Activated CD4-positive, alpha-beta T cell treated with anti-CD3 and anti-CD28 coated beads, Interleukin-2, amount 50 U/mL, for 16 hours (primary cell): ENCODE results near the gene AKT1.
"Not testable (repeated sequence)": the region's sequence is repeated elsewhere in the genome, so short reads cannot be mapped to it uniquely, and the experiment has no call there.

Source experiments
- DNase-seq: peaks from one replicate; pipeline ENCODE4 v3.0.0-alpha.2; 2020

AKT1 gene

DNA sequence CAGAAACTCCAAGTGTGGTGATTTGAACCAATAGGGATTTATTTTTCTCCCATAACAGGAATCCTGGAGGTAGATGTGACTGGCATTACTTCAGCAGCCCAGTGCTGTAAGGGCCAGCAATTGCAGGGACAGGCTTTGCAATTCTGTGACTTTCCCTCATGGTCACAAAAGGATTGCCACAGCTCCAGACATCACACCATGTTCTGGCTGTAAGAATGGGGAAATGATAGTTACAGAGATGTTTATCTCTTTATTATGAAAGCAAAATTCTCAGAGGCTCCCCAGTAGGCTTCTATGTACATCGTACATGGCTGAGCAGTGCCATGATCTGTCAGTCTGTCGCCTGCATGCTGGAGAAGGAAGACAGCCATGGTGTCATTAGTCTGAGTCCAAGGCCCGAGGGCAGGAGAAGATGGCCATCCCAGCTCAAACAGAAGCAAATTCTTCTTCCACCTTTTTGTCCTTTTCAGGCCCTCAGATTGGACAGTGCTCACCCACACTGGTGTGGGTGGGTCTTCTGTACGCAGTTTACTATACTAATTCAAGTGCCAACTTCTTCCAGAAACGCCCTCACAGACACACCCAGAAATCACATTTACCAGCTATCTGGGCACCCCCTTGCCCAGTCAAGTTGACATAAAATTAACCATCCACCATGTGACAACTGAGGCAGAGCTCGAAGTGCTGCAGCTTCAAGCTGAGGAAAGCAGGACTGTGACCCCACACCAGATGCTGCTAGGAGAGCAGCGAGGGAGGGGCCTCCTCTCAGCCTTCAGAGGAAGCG is 22.6 kb upstream of the AKT1 start:
- no peak for DNase-seq

DNA sequence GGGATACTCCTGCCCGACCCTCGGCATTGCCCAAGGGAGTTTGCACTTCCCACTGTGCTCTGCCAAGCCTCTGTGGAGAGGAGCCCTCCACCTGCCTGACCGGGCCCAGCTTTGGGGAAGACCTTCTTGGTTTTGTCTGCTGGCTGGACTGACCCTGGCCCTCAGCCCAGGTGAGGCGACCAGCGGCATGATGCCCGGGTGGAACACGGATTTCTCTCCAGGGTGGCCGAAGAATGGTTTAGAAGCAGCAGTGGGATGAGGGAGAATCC is 21.0 kb upstream of the AKT1 start:
- no peak for DNase-seq

DNA sequence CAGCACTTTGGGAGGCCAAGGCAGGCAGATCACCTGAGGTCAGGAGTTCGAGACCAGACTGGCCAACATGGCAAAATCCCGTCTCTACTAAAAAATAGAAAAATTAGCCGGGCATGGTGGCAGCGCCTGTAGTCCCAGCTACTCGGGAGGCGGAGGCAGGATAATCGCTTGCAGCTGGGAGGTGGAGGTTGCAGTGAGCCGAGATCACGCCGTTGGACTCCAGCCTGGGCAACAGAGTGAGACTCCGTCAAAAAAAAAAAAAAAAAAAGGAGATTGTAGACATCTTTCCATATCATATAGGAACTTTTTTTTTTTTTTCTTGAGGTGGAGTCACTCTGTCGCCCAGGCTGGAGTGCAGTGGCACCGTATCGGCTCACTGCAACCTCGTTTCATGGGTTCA is 19.2 kb upstream of the AKT1 start:
- not testable (repeated sequence) for DNase-seq

DNA sequence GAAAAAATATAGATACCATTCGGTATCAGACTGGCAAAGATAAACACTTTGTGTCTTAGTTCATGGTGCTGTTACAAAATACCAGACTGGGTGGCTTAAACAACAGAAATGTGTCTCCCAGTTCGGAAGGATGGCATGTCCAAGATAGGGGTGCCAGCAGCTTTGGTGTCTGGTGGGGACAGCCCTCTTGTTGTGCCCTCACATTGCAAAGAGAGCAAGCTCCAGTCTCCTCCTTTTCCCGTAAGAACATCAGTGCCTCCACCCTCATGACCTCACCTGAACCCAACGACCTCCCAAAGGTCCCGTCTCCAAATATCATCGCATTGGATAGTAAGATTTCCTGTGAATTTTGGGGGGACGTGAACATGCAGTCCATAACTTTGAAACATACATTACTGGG is 17.7 kb upstream of the AKT1 start:
- DNase-seq, result no peak

DNA sequence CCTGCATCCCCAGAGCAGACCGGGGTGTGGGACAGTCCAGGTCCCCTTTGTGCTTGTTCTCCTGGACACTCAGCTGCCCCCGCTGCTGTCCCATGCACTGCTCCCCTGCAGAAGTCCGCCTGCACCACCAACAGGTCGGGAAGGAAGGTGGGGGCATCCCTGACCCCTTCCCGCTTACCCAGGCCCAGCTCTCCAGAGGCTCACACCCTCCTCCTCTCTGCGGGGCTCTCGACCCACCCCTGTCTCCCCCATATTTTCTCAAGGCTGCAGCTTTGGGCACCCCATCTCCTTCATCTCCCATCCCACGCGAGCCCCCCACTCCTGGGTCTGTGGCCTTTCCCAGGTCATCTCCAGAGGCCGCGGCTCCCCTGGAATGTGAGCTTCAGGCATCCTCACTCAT is 14.8 kb upstream of the AKT1 start:
- DNase-seq, result no peak

DNA sequence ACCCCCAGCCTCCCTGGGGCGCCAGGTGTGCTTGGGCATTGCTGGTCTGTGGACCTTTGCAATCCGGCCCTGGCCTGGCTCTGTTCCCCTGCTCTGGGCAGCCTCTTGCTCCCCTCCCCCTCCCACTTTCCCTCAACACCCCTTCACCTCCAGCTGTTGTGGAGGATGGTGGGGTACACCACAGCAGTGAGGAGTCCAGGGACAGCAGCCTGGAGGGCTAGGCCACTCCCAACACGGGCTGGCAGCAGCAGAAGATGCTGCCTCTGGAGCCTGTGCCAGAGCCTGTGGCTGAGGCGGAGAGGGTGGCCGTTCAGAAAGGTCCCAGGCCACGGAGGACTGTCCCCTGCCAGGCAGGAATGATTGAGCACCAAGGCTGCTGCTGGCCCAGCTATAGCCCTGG is 12.9 kb upstream of the AKT1 start:
- DNase-seq, result no peak

DNA sequence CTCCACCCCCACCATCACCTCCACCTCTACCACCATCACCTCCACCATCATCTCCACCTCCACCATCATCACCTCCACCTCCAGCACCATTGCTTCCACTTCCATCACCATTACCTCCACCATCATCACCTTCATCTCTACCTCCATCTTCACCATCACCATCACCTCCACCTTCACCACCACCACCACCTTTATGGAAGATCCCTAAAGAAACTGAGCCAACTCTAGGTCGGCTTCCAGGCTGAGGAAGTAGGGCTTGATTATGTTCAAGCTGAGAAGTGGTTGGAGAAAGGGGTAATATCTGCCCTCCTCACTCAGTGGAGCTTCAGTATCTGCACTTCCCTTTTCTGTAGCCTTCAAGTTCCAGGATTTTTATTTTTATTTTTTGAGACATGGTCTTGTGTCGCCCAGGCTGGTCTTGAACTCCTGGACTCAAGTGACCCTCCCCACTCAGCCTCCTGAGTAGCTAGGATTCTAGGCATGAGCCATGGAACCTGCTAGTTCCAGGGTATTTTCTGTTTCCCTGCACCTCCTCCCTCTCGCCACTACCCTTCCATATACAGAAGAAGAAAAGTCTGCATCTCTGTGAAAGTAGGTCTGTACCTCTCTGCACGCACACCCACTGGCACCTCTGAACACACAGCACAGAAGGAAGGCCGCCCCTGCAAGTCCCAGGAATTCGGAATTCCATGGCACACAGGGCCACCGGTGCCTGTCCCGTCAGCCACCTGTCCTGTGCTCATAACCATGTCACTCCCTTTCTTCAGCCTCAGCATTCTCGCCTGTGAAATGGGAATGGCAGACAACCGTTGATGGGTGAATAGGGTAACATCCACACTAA is 11.3 kb upstream of the AKT1 start:
- no peak for DNase-seq

DNA sequence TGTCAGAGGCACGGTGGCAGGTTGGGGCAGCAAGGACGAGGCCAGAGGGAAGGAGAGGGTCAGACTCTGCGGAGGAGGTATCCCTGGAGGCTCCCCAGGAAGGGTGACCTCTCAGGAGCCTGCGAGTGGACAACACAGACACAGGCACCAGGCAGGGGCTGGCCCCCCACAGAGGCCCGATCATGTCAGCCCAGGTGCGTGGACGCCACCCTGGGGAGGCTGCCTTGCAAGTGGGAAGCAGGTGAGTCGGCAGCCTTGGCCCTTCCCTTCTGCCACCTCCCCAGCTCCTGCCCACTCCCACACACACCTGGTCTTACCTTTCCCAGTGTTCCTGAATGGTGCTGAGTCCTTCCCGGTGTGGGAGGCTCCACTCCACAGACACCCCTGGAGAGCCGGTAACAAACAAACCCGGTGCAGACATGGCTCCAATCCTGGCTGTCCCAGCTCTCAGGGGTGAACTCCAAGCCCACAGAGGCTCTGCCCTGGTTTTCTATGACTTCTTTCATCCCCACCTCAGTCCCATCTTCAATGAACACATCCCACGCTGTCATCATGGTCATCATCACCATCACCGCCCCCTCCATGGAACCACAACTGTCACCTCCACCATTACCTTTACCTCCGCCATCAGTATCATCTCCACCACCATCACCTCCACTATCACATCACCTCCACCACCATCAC is 10.5 kb upstream of the AKT1 start:
- no peak for DNase-seq

DNA sequence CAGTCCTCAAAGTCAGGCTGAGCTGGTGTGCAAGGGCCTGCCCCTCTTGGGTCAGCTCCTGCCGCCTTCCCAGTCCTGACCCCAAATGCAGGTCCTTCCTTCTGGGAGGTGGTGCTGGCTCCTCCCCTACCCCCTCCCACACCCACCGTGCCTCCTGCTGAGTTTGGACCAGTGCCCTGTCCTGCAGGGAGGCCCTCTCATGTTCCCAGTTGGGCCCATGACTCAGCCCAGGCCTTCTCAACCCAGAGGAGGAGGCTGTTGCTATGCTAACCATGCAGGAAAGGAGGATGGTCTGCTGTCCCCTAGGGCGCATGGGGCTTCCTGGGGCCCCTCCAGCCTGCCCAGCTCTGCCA is 9.8 kb upstream of the AKT1 start:
- DNase-seq, result no peak

DNA sequence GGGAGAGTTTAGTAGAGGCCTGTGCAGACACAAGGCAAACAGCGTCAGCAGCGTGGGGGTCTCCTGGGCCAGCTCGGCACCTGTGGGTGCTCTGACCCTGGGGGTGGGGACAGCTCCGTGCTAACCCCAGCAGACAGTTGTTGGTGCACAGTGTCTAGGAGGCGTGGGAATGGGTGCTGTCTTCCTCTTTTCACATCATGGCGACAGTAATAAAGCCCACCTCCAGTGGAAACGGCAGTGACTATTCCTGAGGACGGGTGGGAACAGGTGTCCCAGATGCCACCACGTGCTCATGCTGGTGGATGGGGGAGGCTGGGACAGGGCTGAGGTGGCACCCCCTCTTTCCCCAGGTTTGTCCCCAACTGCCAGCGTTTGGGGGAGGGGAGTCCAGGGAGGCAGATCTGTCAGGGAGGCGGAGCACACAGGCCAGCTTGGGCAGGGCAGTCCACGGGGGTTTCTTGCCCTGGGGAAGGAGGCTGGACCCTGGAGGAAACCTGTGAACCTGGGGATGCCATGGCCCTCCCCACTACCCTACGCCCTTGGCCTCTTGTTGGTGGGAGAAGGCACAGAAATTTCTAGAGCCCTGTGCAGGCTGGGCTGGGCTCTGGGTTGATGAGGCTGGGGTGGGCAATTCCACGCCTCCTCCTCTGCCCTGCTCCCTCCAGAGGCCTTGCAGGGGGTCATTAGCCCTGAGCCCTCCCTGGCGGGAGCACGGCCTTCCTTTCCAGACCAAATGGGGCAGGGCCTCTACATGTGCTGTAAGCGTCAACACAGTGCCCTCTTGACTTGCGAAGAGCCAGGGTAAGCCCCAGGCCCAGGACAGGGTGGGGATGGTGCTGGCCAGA is 9.2 kb upstream of the AKT1 start:
- DNase-seq, result no peak

DNA sequence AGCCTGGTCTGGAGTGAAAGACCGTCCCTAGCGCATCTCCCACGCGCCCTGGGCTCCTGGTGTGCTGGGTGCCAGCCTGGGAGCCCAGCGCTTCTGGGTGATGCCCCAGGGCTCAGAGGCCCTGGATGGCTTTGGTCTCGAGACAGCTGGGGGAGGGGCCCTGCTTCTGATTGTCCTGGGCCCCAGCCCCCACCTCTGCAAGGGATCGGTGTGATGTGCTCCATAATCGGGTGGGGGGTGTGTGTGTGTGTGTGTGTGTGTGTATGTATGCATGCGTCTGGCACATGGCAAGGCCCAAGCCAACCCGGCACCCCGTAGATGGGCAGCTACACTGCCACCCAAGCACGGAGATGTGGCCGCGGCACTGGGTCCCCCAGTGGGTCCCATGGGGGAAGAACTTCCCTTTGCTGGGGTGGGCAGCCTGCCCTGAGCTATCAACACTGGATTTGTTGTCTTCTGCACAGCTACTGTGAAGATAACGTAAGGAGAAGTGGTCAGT is 8.4 kb upstream of the AKT1 start:
- no peak for DNase-seq

DNA sequence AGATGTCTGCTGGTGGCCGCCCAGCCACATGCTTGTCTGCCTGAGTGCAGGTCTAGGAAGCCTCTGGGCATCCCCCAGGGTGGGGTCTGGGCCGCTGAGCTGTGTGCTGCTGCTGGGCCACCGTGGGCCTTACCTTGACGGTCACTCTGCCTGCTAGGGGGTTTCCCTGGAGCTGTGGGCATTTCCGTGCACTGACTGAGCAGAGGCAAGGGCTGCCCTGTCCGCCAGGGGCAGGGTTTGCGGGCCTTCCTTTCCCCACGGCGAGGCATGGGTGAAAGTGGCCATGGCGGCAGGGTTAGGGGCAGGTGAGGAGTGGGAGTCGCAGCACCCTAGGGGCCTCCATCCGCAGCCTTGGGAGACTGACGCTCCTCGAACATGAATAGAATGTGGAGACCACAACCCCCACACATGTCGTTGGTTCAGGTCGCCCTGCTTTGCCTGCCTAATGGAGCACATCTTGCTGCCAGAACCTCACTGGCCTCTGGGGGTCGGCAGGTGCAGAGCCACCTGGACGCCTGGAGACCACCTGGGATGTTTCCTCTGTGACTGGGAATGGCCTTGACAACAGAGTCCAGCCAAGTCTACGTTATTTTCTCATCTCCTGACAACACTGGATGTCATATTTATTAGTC is 7.8 kb upstream of the AKT1 start:
- DNase-seq, result no peak

DNA sequence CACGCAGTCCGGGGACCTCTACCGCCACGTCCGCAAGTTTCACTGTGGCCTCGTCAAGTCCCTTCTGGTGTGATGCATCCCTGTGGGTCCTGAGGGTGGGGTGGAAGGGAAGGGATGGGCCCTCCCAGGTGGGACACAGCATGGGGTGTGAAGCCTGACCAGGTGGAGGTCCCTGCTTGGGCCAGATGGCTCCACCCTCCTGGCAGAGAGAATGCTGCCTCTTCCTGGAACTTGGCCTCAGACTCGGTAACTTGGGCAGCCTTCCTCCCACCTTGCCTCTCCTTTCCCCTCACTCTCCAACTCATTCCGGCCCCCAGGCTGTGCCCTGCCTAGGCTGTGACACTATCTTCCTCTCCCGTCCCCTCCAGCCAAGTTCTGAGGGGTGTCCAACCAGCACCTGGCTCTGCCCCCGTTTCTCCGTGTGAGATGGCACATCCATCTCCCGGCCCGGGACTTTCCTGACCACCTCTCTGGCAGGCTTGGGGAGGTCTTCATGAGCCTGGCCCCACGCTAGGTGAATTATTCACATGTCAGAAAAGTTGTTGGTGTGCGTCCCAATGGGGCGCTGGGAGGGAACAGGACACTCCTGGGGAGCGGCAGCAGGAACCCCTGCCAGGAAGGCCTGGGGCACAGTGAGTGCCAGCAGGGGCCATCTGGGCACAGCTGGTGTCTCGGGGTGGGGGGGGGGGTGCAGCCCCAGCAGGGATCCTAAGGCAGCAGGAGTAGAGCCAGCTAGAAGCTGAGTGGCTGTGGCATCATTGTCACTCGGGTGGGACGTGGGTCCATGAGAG is 7.0 kb upstream of the AKT1 start:
- no peak for DNase-seq

DNA sequence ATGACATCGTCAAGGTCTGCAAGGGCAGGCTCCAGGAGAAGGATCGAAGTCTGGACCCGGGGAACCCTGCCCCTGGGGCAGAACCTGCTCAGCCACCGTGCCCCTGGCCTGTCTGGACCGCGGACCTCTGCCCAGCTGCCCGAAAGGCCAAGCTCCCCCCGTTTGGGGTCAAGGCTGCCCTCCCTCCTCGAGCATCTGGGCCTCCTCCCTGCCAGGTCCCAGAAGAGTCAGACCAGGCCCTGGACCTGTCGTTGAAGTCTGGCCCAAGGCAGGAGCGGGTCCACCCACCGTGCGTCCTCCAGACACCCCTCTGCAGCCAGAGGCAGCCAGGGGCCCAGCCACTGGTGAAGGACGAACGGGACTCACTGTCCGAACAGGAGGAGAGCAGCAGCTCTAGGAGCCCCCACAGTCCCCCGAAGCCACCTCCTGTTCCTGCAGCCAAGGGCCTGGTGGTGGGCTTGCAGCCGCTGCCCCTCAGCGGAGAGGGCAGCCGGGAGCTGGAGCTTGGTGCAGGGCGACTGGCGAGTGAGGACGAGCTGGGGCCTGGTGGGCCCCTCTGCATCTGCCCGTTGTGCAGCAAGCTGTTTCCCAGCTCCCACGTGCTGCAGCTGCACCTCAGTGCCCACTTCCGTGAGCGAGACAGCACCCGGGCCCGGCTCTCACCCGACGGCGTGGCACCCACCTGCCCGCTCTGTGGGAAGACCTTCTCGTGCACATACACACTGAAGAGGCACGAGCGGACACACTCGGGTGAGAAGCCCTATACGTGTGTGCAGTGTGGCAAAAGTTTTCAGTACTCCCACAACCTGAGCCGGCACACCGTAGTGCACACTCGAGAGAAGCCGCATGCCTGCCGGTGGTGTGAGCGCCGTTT is 6.2 kb upstream of the AKT1 start:
- DNase-seq, result no peak

DNA sequence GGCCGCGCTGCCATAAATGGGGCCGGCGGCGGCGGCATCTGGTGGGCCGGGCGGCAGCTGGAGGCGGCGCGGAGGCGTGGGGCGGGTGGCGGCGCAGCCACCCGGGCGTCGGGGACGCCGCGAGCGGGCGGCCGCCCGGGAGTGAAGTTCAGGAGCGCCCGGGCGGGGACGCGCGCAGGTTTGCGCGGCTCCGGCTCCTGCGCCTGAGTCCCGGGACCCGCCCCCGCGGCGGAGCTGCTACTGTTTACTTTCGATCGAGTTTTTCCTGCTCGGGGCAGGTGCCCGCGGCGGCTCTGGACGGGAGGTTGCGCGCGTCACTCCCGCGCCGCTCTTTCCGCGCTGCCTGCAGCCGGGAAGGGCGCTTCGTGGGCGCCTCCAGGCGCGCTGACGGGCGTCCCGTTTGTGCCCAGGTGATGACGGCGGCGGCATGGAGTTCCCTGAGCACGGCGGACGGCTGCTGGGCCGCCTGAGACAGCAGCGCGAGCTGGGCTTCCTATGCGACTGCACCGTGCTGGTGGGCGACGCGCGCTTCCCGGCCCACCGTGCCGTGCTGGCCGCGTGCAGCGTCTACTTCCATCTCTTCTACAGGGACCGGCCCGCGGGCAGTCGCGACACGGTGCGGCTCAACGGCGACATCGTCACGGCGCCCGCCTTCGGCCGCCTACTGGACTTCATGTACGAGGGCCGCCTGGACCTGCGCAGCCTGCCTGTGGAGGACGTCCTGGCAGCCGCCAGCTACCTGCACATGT is 5.4 kb upstream of the AKT1 start, which contains the start of gene ZBTB42:
TSS of gene ZBTB42 (plus strand) at position 331 of the 749 bp plus-strand sequence. CDS start at position 428, 97 bp downstream.
- DNase-seq, result peak; percentile 56

DNA sequence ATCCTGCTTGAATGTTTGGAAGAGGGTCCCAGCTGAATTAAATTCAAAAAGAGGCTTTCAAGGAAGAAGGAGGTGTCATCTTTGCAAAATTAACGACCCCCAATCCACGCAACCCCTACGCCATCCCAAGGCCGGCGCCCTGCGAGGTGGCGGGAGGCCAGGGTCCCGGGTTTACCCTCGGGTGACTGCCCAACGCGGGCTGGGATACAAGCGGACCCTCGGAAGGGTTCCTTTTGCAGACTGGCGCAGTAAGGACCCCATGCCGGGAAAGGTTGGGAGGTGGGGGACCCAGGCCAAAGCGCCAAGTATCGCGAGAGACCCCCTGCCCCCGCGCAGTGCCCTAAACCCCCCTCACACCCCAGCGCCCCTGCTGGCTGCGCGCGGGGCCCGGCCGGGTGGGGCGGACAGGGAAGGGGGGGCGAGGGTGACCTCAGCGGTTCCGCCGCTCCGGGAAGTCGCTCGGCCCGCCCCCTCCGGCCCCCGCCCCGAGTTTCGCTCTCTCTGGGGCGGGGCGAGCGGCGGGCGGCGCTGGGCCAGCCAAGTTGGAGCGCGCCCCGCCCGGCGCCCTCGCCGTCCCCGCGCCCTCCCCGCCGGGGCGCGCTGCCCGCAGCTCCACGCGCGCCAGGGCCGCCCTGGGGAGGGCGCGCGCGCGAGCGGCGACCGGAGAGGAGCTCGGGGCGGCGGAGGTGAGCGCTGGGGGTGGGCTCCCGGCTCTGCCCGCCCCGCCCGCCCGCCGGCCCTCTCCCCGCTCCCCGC is 4.6 kb upstream of the AKT1 start:
- peak; percentile 67 for DNase-seq

DNA sequence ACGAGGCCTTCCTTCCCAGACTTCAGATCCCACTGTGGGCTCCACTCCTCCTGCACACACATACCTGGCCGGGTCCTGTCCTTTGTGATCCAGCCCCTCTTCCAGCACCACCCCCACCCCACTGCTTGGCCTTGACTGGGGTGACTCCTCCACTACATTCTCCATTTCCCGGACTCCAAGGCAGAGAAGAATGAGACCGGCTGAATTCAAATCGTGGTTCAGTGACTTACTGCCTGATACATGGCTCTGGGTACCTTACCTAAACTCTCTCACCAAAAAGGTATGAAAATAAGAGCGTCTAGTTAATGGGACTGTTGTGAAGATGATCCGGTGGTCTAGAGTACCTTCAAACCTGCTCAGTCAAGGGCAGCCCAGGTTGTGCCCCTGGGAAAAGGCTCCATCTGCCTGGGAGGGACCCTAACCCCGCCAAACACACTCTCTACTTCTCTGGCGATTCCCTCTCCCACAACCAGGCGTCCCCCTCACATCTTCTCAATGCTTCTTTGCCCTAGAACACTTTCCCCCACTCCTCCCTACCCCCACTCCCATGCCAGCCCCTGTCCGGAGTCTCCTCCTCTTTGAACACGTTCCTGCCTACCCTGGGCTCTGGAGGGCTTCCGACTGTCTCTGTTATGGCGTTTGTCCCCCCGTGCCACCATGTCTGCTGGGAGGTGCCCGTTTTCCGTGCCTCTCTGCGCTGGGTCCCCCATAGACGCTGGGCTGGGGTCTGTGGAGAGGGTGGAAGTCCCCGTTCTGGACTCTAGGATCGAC is 3.9 kb upstream of the AKT1 start:
- DNase-seq, result no peak
